ENCODE data around the gene PPP3CA. TPM values are rescaled to one million over a fixed set of nuclear protein-coding genes. Genes with fewer than 3 reads are reported as not detected.

PPP3CA gene
- total and polyA plus RNA-seq, 2 experiments from 2014 or later, result 27.0 to 45.2 TPM

- TF ChIP-seq ZNF462 (CRISPR knock-in tag; IDR thresholded peaks at IDR 0.05), result no peak
- no peak for TF ChIP-seq STAT1 (IDR thresholded peaks at IDR 0.05; ENCODE audit: unreplicated experiment)
- no peak for TF ChIP-seq ZNF331 (CRISPR knock-in tag; IDR thresholded peaks at IDR 0.05; ENCODE audit: low read depth)
- TF ChIP-seq NANOG (IDR thresholded peaks at IDR 0.05; ENCODE audit: borderline replicate concordance), result no peak
- TF ChIP-seq JUNB (IDR thresholded peaks at IDR 0.05; ENCODE audit: unreplicated experiment), result no peak
- TF ChIP-seq CTCF (conservative IDR thresholded peaks at IDR 0.05; ENCODE audit: low read depth in 2 of 2), result no peak
- TF ChIP-seq EZH2phosphoT487 (IDR thresholded peaks at IDR 0.05; ENCODE audit: unreplicated experiment), result no peak
- no peak for TF ChIP-seq ETS1 (IDR thresholded peaks at IDR 0.05)
- TF ChIP-seq ZNF114 (CRISPR knock-in tag; IDR thresholded peaks at IDR 0.05), result no peak
Observed at GRCh38 chr4:101259876-101260275, 87.5 kb downstream of the PPP3CA start (continued).
